Caco-2 (cell line): ENCODE measurements around the gene TFAP2A. TPM values are rescaled to one million over a fixed set of nuclear protein-coding genes. Genes with fewer than 3 reads are reported as not detected.

Source experiments
- BruUV-seq: library from RNA; stranded (reverse); fragments of 400-500 nt; replicated peaks from 2 replicates; lab custom pipeline; 2021; lab: Mats Ljungman, UMichigan
- CTCF ChIA-PET: fragments of 300-600 bp; sonication (Branson Sonifier 250); formaldehyde crosslinking; loops from one replicate; lab custom pipeline; 2022; ENCODE audit warnings: antibody characterized with exemption; lab: Charles Lee
- POLR2A ChIA-PET: fragments of 300-600 bp; sonication (Branson Sonifier 250); formaldehyde crosslinking; loops from one replicate; lab custom pipeline; 2022; ENCODE audit warnings: antibody characterized with exemption; lab: Charles Lee
- DNase-seq, 2 experiments: peaks; one replicate each; pipeline versions ENCODE4 v3.0.0 to v3.0.0-alpha.2; 2020 to 2022
- H3K27me3 ChIP-seq: replicated peaks from 2 replicates; pipeline ENCODE4 v1.6.0; 2011; ENCODE audit warnings: low read length; ENCODE audit not compliant: control insufficient read depth, insufficient read depth
- H3K36me3 ChIP-seq: 2 replicates; pipeline ENCODE4 v1.5.1; 2011; ENCODE audit warnings: low read length; ENCODE audit not compliant: control insufficient read depth, insufficient read depth
- H3K4me1 ChIP-seq: fragments of 250-450 bp; sonication (Bioruptor Pico); 2 replicates; pipeline ENCODE4 v1.5.1; 2020; ENCODE audit warnings: mild to moderate bottlenecking
- H3K4me3 ChIP-seq: 2 replicates; pipeline ENCODE4 v1.5.1; 2011; ENCODE audit warnings: low read depth, mild to moderate bottlenecking, control low read depth, low read length
- H3K9me3 ChIP-seq: fragments of 250-450 bp; sonication (Bioruptor Pico); 2 replicates; pipeline ENCODE4 v1.5.1; 2020; ENCODE audit warnings: mild to moderate bottlenecking, moderate library complexity
- H3K27ac Mint-ChIP-seq: one replicate; pipeline ENCODE4 v1.8.0; 2022; ENCODE audit warnings: mixed read lengths; ENCODE audit not compliant: unreplicated experiment
- H3K27me3 Mint-ChIP-seq: one replicate; pipeline ENCODE4 v1.8.0; 2022; ENCODE audit warnings: mixed read lengths; ENCODE audit not compliant: insufficient read depth, unreplicated experiment
- H3K36me3 Mint-ChIP-seq: one replicate; pipeline ENCODE4 v1.8.0; 2022; ENCODE audit warnings: mild to moderate bottlenecking, mixed read lengths; ENCODE audit not compliant: insufficient read depth, unreplicated experiment
- H3K4me1 Mint-ChIP-seq: one replicate; pipeline ENCODE4 v1.8.0; 2022; ENCODE audit warnings: low read depth, mixed read lengths; ENCODE audit not compliant: unreplicated experiment
- H3K4me3 Mint-ChIP-seq: one replicate; pipeline ENCODE4 v1.8.0; 2022; ENCODE audit warnings: mild to moderate bottlenecking, moderate library complexity, mixed read lengths; ENCODE audit not compliant: unreplicated experiment
- H3K9me3 Mint-ChIP-seq: one replicate; pipeline ENCODE4 v1.8.0; 2022; ENCODE audit warnings: mixed read lengths; ENCODE audit not compliant: unreplicated experiment
- intact Hi-C: fragments of 100-400 bp; cut with micrococcal nuclease; formaldehyde crosslinking; loops from one replicate; pipeline ENCODE4 v1.10.0; 2022; ENCODE audit not compliant: unreplicated experiment
- total RNA-seq: library from RNA; stranded (reverse); gene quantifications from 2 replicates; pipeline ENCODE4 v1.2.3, GENCODE V29; 2022
- TF ChIP-seq, protein P1 (sequence below), 2 experiments: fragments of 200-600 bp in 1 of 2; IDR thresholded peaks; 1 replicate in 1 of 2; 2 replicates in 1 of 2; pipeline versions ENCODE4 v1.5.1 to v1.8.0; 2011 to 2022; ENCODE audit warnings: antibody characterized with exemption in 1 of 2, control low read depth in 1 of 2, inconsistent platforms in 1 of 2, low read depth in 1 of 2, low read length in 1 of 2, mild to moderate bottlenecking in 1 of 2, moderate library complexity in 1 of 2; ENCODE audit not compliant: insufficient read depth in 1 of 2, severe bottlenecking in 1 of 2, unreplicated experiment in 1 of 2

TFAP2A gene
- total RNA-seq, 1 experiment from 2014 or later, result 6.3 TPM

DNA sequence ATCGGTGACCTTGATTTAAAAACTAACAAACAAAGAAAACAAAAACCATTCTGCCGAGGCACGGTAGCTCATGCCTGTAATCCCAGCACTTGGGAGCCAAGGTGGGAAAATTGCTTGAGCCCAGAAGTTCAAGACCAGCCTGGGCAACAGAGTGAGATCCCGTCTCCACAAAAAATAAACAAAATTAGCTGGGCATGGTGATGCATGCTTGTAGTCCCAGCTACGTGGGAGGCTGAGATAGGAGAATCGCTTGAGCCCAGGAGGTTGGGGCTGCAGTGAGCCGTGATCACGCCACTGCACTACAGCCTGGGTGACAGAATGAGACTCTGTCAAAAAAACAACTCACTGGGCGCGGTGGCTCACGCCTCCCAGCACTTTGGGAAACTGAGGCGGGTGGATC lies 48.2 kb upstream of the TFAP2A start:
- ChIA-PET CTCF (no interaction called here), POLR2A (no interaction called here)
- no TSS peak for BruUV-seq
- no peak overlapping the region for H3K27ac Mint-ChIP-seq
- Histone ChIP-seq H3K4me3 (no peak overlapping the region), H3K36me3 (no peaks in the 10 kb centered on the region), H3K9me3 (no peaks in the 10 kb centered on the region), H3K4me1 (no peaks in the 10 kb centered on the region), H3K27me3 (no peaks in the 10 kb centered on the region)
- H3K36me3 Mint-ChIP-seq, result no peaks in the 10 kb centered on the region
- no peaks in the 10 kb centered on the region for H3K9me3 Mint-ChIP-seq
- H3K27me3 Mint-ChIP-seq, result peaks cover 4% of the 10 kb centered on the region
- DNase-seq, result no peak
- H3K4me3 Mint-ChIP-seq, result no peak overlapping the region
- intact Hi-C loops, result no loop called here
- peaks cover 6% of the 10 kb centered on the region for H3K4me1 Mint-ChIP-seq
- TF ChIP-seq, protein P1, sequence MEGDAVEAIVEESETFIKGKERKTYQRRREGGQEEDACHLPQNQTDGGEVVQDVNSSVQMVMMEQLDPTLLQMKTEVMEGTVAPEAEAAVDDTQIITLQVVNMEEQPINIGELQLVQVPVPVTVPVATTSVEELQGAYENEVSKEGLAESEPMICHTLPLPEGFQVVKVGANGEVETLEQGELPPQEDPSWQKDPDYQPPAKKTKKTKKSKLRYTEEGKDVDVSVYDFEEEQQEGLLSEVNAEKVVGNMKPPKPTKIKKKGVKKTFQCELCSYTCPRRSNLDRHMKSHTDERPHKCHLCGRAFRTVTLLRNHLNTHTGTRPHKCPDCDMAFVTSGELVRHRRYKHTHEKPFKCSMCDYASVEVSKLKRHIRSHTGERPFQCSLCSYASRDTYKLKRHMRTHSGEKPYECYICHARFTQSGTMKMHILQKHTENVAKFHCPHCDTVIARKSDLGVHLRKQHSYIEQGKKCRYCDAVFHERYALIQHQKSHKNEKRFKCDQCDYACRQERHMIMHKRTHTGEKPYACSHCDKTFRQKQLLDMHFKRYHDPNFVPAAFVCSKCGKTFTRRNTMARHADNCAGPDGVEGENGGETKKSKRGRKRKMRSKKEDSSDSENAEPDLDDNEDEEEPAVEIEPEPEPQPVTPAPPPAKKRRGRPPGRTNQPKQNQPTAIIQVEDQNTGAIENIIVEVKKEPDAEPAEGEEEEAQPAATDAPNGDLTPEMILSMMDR (IDR thresholded peaks at IDR 0.05; ENCODE audit: insufficient read depth in 1 of 2, low read depth in 1 of 2, low read length in 1 of 2, severe bottlenecking in 1 of 2, unreplicated experiment in 1 of 2), result no peak

DNA sequence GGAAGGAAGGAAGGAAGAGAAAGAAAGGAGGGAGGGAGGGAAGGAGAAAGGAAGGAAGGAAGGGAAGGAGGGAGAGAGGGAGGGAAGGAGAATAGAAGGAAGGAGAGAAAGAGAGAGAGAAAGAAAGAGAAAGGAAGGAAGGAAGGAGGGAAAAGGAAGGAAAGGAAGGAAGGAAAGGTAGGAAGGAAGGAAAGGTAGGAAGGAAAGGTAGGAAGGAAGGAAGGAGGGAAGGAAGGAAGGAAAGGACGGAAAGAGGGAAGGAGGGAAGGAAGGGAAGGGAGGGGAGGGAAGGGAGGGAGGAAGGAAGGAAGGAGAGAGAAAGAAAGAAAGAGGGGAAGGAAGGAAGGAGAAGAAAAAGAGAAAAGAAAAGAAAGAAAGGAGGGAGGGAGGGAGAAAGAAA lies 47.0 kb upstream of the TFAP2A start:
- TF ChIP-seq, protein P1 (IDR thresholded peaks at IDR 0.05; ENCODE audit: insufficient read depth in 1 of 2, low read depth in 1 of 2, low read length in 1 of 2, severe bottlenecking in 1 of 2, unreplicated experiment in 1 of 2), result no peak
- no TSS peak for BruUV-seq
- no peak for DNase-seq
- H3K4me3 ChIP-seq, result no peak overlapping the region
- H3K4me1 ChIP-seq, result no peaks in the 10 kb centered on the region
- H3K4me3 Mint-ChIP-seq, result no peak overlapping the region
- intact Hi-C loops, result no loop called here
- H3K27ac Mint-ChIP-seq, result no peak overlapping the region
- H3K36me3 Mint-ChIP-seq, result no peaks in the 10 kb centered on the region
- H3K27me3 ChIP-seq, result no peaks in the 10 kb centered on the region
- H3K36me3 ChIP-seq, result no peaks in the 10 kb centered on the region
- H3K27me3 Mint-ChIP-seq, result peaks cover 4% of the 10 kb centered on the region
- POLR2A ChIA-PET, result no interaction called here
- peaks cover 10% of the 10 kb centered on the region for H3K4me1 Mint-ChIP-seq
- no peaks in the 10 kb centered on the region for H3K9me3 ChIP-seq
- CTCF ChIA-PET, result no interaction called here
- H3K9me3 Mint-ChIP-seq, result no peaks in the 10 kb centered on the region

DNA sequence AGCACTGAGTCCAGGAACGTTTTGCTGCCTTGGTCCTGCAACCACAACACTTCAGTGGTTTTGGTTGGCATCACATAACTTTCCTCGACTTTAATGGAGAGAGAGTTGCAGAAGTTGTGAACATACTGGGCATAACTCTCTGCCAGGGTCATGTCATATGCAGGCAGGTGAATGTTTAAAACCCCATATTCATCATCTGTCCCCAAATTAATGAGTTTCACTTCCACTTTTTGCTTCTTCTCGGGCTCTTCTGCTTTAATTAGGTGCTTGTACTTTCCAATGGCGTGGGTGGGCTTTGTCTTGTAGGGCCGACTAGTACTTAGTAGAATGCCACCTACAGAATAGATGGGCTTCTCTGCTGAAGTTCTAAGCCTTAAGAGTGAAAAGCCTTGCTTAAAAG lies 45.2 kb upstream of the TFAP2A start:
- intact Hi-C loops, result no loop called here
- no peaks in the 10 kb centered on the region for H3K9me3 Mint-ChIP-seq
- POLR2A ChIA-PET, result no interaction called here
- TF ChIP-seq, protein P1 (IDR thresholded peaks at IDR 0.05; ENCODE audit: insufficient read depth in 1 of 2, low read depth in 1 of 2, low read length in 1 of 2, severe bottlenecking in 1 of 2, unreplicated experiment in 1 of 2), result no peak
- H3K4me3 Mint-ChIP-seq, result no peak overlapping the region
- peaks cover 4% of the 10 kb centered on the region for H3K27me3 Mint-ChIP-seq
- CTCF ChIA-PET, result no interaction called here
- no peaks in the 10 kb centered on the region for H3K27me3 ChIP-seq
- H3K27ac Mint-ChIP-seq, result no peak overlapping the region
- no peaks in the 10 kb centered on the region for H3K36me3 Mint-ChIP-seq
- peaks cover 10% of the 10 kb centered on the region for H3K4me1 Mint-ChIP-seq
- no peaks in the 10 kb centered on the region for H3K4me1 ChIP-seq
- no peak for DNase-seq
- H3K36me3 ChIP-seq, result no peaks in the 10 kb centered on the region
- no peaks in the 10 kb centered on the region for H3K9me3 ChIP-seq
- BruUV-seq, result no TSS peak
- H3K4me3 ChIP-seq, result no peak overlapping the region
